Measurements from ENCODE around the gene ZNF862.

Gene ZNF862

DNA sequence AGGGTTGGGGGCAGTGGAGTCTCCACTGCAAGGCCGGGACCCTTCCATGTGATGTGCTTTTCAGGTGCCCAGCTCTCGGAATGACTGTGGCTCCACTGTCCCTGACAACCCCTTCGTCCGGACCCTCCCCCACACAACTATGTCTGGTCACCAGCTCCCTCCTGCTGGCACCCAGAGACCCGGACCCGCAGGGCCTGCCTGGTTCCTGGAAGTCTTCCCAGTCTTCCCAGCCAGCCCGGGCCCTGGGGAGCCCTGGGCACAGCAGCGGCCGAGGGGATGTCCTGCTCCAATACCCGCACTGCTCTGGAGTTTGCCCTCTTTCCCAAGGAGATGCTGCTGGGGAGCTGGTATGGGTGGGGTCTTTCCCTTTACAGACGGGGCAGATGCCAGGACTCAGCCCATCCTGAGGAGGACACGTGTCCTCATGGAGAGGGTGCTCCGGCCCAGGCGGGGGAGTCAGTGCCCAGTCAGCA, 41.1 kb downstream of the ZNF862 start:
- no peak for DNase-seq (ENCODE audit: low spot score)
- no peak for TF ChIP-seq CTCF (IDR thresholded peaks at IDR 0.05; ENCODE audit: extremely low read depth, missing control alignments)

GRCh38 chr7:149879766-149880637, 41.8 kb downstream of the ZNF862 start:
- TF ChIP-seq CTCF (IDR thresholded peaks at IDR 0.05; ENCODE audit: extremely low read depth, missing control alignments), result no peak
- DNase-seq (ENCODE audit: low spot score), result no peak

GRCh38 chr7:149880638-149881311, 42.6 kb downstream of the ZNF862 start:
- no peak for TF ChIP-seq CTCF (IDR thresholded peaks at IDR 0.05; ENCODE audit: extremely low read depth, missing control alignments)
- DNase-seq (ENCODE audit: low spot score), result no peak

DNA sequence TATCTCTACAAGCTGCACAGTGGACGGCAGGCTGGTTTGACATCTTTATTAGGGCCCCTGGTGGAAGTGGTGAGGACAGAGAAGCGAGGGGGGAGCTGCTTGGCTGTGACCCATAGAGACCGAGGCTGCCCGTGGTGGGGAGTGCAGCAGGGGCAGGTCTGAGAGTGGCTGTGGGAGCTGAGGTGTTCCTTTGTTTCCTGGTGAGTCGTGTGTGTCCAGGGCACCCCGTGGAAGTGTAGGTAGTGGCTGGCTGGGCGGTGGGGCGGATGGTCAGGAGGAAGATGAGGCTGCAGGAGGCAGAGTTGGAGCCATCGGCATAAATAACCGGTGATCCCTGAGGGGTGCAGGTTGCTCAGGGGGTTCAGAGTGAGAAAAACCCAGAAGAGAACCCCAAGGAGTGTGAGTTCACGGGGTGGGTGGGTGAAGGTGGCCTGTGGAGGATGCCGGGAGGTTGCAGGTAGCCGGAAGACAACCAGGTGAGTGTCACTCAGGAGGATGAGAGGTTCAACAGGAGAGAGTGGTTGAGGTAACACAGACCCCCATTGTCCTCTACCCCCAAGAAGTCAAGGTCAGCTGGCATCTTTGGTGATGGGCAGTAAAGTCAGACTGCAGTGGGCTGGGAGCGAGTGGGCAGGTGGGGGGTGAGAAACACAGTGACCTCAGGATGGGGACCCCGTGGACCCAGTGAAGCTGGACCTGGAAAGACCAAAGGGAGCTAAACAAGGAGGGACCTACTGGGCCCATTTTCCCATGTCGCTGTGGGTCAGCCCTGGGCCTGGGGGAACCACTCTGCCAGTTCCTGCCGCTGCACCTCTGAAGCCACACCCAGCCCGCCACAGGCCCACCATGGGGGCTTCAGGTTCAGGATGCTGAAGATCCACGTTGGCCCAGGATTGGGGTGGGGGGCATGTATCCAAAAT, 43.4 kb downstream of the ZNF862 start:
- no peak for TF ChIP-seq CTCF (IDR thresholded peaks at IDR 0.05; ENCODE audit: extremely low read depth, missing control alignments)
- DNase-seq (ENCODE audit: low spot score), result no peak

GRCh38 chr7:149882248-149883047, 44.3 kb downstream of the ZNF862 start:
- no peak for TF ChIP-seq CTCF (IDR thresholded peaks at IDR 0.05; ENCODE audit: extremely low read depth, missing control alignments)
- DNase-seq (ENCODE audit: low spot score), result no peak

DNA sequence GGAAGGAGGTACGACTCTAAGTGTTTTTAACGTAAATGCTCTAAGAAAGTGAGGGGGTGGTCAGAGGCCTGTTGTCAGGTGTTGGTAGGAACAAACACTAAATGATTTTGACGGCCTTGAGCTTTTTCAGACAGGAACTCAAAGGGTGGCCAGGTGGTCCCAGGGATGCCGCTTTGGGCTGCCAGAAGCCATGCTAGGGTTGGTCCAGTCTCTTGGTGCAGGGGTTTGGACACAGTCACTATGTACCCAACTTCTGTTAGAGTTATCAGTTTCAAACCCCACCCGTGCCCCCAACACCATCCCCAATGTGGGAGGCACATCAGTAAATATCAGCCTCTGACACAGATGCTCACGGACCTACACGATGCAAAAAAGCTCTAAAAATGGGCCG, 44.9 kb downstream of the ZNF862 start:
- no peak for DNase-seq (ENCODE audit: low spot score)
- no peak for TF ChIP-seq CTCF (IDR thresholded peaks at IDR 0.05; ENCODE audit: extremely low read depth, missing control alignments)

All from GM20000 (cell line).